GM10847 (cell line): ENCODE measurements around the gene VMP1.

ENCODE experiments used
- POLR2A ChIP-seq: IDR thresholded peaks from 2 replicates; pipeline ENCODE4 v1.6.1; 2011; ENCODE audit not compliant: insufficient read length; ENCODE audit errors: extremely low read depth

VMP1 gene

DNA sequence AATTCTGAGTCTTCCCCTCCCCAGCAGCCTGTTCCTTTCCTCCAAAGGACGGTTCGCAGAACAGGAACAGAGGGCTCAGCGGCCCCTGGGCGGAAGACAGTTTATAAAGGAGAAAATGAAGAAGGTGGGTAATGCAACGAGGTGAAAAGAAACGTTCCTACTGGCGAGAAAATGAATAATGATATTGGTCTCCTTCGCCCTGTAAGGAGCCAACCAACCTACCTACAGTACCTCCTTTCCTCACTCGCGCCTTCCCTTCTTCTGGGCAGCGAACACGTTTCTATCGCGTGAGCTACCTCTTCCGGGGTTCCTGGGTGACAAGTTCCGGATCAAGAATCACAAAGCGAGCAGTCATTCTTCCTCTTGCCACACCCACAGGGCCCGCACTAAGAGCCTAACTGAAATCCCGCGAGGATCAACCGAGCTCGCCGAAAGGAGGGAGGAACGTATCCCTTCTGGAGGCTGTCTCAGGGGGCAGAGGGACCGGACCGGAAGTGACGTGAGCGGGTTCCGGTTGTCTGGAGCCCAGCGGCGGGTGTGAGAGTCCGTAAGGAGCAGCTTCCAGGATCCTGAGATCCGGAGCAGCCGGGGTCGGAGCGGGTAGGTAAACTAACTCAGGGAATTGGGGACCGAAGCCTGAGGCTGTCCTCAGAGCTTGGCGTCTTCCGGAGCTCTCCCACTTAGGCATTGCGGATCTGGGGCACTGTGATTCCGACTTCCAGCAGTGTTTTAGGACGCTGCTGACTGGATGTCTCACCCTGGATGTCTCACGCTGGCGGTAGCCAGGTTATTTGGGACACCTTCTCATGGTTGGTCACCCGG is at the start of gene VMP1, which contains the start of gene PTRH2:
TSS of gene VMP1 (plus strand) at position 506 of the 822 bp plus-strand sequence. CDS start 23,793 bp downstream, outside the sequence.
TSS of gene PTRH2 (minus strand) at position 282 of the 822 bp plus-strand sequence. CDS start 9,452 bp downstream, outside the sequence.
- TF ChIP-seq POLR2A = peak; percentile 92

DNA sequence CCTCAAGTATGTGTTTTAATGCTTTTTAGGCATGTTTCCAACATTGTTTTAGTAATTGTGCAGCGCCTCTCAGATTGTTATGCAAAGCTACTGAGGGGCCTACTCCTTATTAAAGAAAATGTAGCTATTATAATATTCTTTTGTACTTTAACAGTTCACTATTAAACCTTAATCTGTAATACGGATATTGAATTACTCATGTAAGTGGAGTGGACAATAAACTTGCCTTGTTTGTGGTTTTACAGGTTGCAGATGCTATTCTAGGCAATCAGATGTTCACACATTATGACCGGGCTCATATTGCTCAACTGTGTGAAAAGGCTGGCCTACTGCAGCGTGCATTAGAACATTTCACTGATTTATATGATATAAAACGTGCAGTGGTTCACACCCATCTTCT is 41.2 kb upstream of the VMP1 start:
- no peak for TF ChIP-seq POLR2A

DNA sequence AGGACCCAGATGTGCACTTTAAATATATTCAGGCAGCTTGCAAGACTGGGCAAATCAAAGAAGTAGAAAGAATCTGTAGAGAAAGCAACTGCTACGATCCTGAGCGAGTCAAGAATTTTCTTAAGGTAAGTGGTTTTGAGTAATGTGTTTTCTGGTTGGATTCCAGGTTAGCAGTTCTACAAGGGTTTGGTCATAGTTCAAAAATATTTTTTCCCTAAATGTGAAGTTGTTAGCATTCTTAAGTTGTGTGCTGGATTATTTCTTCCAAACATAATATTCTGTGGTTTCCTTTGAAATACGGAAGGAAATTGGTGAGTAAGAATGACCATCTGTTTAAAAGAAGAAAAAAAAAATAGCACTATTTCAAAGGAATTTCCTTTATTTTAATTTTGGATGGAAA is 38.6 kb upstream of the VMP1 start:
- TF ChIP-seq POLR2A = no peak

DNA sequence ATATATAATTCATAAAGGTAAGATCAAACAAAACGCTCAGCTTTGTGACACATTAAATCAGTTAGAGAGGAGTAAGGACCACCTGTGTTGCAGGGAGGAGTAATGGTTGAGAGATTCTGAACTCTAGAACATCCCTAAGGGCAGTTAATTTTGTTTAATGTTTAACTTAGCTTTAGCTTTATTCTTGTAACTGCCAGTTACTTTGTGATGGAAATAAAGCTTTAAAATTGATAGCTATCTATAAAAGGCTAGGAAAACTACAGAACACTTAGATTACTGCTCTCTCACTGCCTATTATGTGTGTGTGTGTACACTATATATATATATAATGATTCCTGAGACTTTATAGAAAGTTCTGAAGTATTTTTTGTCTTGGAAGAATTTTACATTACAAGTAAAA is 38.0 kb upstream of the VMP1 start:
- TF ChIP-seq POLR2A = no peak

DNA sequence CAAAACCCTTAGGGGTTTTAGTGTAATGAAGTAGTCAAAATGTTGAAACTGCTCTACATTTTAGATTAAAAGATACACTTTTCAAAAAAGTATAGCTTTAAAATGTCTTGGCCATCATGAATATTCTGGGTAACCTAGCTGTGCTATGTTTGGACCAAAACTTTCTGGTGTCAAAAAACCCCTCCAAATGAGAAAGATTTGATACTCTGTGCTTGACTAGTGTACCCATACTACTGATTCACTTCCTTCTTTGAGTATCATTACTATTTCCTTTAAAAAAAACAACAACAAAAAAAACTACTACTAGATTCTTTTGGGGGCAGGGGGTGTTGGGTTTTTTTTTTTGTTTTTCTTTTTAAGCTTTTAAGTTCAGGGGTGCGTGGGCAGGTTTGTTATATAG is 37.5 kb upstream of the VMP1 start:
- TF ChIP-seq POLR2A = no peak

DNA sequence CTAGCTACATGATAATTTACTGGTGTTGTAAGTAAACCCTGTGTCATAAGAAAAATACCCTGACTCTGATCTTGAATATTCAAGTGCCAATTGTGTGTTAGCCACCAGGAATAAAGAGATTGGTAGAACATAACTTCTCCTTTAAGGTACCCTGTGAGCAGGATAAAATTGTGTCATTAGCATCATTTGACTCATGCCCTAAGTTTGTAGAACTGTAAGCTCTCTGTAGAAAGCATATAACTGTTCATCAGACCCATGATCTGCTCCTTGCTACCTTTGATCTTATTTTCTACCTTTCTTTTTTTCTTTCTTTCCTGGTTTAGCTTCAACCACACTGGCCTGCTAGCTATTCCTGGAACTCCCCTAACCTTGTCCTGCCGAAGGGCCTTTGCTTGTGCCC is 36.1 kb upstream of the VMP1 start:
- TF ChIP-seq POLR2A = no peak

DNA sequence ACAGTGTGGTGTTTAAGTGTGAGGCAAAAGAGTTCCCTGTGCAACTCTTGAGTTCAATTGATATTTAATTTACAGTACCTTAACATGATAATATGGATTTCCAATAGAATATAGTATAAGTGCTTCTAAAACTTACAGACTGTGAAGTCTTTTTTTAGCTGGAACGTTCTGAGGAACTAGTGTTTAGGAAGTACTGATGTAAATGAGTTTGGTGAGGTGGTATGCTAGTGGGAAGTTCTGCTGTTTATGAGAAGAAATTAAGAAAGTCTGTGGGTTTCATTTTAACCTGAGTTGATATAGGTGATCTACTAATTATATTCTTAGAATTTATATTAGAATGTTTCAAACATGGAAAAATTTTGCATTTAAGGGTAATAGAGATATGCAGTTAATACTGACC is 32.2 kb upstream of the VMP1 start:
- TF ChIP-seq POLR2A = no peak

DNA sequence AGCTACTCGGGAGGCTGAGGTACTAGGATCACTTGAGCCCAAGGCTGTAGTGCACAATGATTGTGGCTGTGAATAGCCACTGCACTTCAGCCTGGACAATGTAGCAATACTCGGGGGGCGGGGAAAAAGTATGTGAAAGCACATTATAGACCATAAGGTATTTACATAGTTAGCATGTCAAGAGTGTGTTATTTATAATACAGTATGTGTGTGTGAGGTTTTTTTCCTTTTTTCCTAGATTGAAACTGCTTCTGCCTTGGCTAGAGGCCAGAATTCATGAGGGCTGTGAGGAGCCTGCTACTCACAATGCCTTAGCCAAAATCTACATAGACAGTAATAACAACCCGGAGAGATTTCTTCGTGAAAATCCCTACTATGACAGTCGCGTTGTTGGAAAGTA is 30.7 kb upstream of the VMP1 start:
- TF ChIP-seq POLR2A = no peak

DNA sequence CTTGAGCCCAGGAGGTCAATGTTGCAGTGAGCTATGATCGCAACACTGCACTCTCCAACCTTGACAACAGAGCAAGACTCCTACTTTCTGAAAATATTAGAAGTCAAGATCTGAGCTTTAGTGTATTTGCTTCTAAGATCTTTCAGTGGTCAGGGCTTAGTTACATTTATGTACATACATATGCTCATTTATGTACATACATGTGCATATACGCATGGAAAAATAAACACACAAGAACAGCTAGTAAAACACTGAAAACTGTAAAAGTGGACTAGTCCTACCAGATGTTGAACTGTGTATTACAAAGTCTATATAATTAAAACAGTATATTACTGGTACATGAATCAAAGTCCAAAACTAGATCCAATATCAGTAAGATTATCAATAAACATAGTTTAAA is 28.5 kb upstream of the VMP1 start:
- no peak for TF ChIP-seq POLR2A

DNA sequence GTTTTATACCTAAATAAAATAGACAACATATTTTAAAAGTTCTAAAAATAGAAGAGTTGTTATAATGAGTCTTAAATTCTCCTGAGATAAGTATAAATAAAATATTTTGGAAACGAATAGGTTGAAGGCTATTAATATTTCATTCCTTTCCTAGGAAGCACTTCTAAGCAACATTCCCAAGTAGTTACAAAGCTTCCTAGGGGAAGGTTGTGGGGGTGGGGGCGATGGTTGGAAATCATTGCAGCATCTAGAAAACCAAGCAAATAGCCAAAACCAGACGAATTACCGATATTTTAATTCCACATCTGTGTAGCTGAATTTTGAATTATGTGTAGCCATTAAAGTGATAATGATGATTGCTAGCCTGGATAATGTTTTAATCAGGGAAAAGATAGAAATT is 27.1 kb upstream of the VMP1 start:
- no peak for TF ChIP-seq POLR2A

DNA sequence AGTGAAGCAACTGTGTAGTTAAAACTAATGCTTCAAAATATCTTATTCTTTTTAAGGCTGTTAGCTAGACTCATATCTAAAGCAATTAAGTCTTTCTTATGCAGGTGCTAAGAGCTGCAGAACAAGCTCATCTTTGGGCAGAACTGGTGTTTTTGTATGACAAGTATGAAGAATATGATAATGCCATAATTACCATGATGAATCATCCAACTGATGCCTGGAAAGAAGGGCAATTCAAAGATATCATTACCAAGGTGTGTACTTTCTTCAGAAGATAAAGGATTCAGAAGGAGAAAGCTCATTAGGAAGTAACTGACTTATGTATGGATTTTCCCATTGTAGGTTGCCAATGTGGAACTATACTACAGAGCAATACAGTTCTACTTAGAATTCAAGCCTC is 24.2 kb upstream of the VMP1 start:
- TF ChIP-seq POLR2A = no peak

DNA sequence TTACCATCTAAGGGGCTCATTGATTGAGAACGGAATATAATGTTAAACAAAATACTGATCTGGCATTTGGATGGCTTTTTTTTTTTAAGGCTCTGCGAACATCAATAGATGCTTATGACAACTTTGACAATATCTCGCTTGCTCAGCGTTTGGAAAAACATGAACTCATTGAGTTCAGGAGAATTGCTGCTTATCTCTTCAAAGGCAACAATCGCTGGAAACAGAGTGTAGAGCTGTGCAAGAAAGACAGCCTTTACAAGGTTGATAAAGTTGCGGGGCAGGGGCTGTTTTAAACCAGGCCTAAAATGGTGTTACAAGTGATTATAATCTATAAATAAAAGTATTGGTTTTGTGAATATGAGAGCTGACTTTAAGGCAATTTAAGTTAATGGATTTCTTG is 22.5 kb upstream of the VMP1 start:
- TF ChIP-seq POLR2A = no peak

DNA sequence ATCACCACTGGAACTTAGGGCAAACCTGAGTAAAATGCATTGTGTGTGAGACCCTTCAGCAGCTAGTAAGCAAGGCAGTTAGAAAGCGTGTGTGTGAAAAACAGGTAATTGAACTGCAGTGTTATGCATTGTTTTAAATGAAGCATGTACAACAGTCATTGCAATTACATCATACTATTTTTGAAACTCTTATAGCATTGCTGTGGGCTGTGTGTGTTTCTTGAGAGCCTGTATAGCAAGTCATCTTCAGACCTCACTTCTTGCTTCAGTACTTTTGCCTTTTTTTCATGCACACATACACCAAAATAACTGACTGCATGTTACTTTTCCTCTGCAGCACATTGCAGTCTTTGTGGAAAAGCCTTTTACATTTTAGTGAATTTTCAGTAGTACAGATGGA is 19.4 kb upstream of the VMP1 start:
- no peak for TF ChIP-seq POLR2A

DNA sequence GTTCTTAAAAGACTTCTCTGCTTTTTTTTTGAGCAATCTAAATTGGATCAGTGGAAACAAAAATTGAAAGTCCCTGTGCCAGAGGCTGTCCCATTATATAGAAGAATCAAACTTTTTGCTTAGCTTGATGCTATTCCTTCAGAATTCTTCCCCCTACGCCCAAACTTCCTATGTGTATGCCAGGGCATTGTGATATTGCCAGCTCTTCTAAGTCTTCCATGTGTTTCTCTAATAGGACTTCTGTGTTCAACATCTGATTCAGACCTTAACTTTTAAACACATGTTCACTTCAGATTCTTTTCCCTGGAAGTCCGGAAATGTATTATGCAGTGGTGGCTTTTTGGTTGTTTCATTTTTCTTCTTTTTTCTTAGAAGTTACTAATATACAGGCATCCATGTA is 19.0 kb upstream of the VMP1 start:
- no peak for TF ChIP-seq POLR2A

DNA sequence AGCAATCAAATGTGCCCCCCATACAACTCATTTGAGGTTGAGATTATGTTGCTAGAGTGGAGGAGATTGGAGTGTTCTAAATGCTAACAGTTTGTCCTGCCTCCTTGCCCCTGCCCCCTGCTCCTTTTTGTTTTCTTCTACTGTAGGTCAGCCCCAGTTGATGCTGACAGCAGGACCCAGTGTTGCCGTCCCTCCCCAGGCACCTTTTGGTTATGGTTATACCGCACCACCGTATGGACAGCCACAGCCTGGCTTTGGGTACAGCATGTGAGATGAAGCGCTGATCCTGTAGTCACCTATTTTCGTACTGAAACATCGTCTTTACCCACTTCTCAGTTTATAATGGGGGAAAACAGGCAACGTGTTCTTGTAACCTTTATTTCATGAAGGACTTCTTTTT is 13.9 kb upstream of the VMP1 start:
- TF ChIP-seq POLR2A = no peak

DNA sequence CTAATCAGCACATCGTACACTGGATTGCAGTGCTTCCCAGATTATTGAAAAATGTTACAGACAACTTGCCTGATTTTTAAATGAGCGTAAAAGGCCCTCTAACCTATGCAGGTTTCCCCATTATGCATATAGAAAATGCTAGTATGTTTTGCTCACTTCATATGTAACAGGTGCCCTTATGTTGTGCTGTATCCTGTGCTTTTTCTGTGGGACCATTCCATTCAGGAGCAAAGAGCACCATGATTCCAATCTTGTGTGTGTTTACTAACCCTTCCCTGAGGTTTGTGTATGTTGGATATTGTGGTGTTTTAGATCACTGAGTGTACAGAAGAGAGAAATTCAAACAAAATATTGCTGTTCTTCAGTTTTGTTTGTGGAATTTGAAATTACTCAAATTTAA is 13.1 kb upstream of the VMP1 start:
- no peak for TF ChIP-seq POLR2A
